Kidney (tissue), 14 donors: ENCODE measurements around the gene ANKRD17. TPM values are rescaled to one million over a fixed set of nuclear protein-coding genes. Genes with fewer than 3 reads are reported as not detected.

Source experiments
- DNase-seq, 5 donors: peaks; one replicate each; pipeline ENCODE4 v3.0.0-alpha.2; 2013 to 2020
- FAIRE-seq: peaks from 2 replicates; lab custom pipeline; 2012; peaks lifted over from hg19 to GRCh38; lab: Jason Lieb, UNC
- H3K27ac ChIP-seq, 2 donors: one replicate each; pipeline ENCODE4 v1.7.0; 2013; ENCODE audit warnings: low read depth in 2 of 2, low read length in 2 of 2, inconsistent platforms in 1 of 2
- H3K27me3 ChIP-seq: one replicate; pipeline ENCODE4 v1.7.1; 2013; ENCODE audit warnings: low read length, inconsistent platforms; ENCODE audit not compliant: control insufficient read depth, insufficient read depth
- H3K36me3 ChIP-seq, 3 donors: one replicate each; pipeline versions ENCODE4 v1.7.0 to v1.7.1; 2013; ENCODE audit warnings: low read length in 3 of 3, control low read depth in 1 of 3, inconsistent platforms in 1 of 3; ENCODE audit not compliant: insufficient read depth in 3 of 3, control insufficient read depth in 2 of 3
- H3K4me1 ChIP-seq, 3 donors: one replicate each; pipeline versions ENCODE4 v1.7.0 to v1.7.1; 2013; ENCODE audit warnings: low read length in 3 of 3, inconsistent platforms in 1 of 3, low read depth in 1 of 3; ENCODE audit not compliant: control insufficient read depth in 2 of 3, insufficient read depth in 2 of 3
- H3K4me3 ChIP-seq, 3 donors: one replicate each; pipeline versions ENCODE4 v1.7.0 to v1.8.1; 2013; ENCODE audit warnings: low read length in 3 of 3, control low read depth in 1 of 3, inconsistent platforms in 1 of 3
- H3K9ac ChIP-seq, 3 donors: one replicate each; pipeline versions ENCODE4 v1.7.0 to v1.7.1; 2013; ENCODE audit warnings: low read length in 3 of 3, control low read depth in 1 of 3, inconsistent platforms in 1 of 3
- H3K9me3 ChIP-seq, 3 donors: one replicate each; pipeline versions ENCODE4 v1.7.0 to v1.7.1; 2013; ENCODE audit warnings: low read length in 3 of 3, control low read depth in 1 of 3, inconsistent platforms in 1 of 3; ENCODE audit not compliant: control insufficient read depth in 2 of 3, insufficient read depth in 1 of 3
- intact Hi-C: fragments of 100-400 bp; cut with DNase I; formaldehyde crosslinking; loops from one replicate; pipeline ENCODE4 v1.11.1; 2022
- polyA plus RNA-seq: library from polyadenylated mRNA; stranded (reverse); fragments of 350-450 nt; fragmentation: Illumina TruSeq; extraction: RNeasy Lipid Tissue Mini Kit (QIAGEN cat#74804); gene quantifications from one replicate; pipeline ENCODE4 v1.2.3, GENCODE V29; 2014; ENCODE audit warnings: low read depth, low replicate concordance; ENCODE audit not compliant: insufficient read depth
- total RNA-seq: library from RNA; stranded (reverse); fragmentation: NEBNext Ultra II Directional; extraction: Animal tissue kit (Norgen Biotek cat#: 25700); gene quantifications from one replicate; pipeline ENCODE4 v1.2.1, GENCODE V29; 2021
- TF ChIP-seq, protein P1 (sequence below): IDR thresholded peaks from 3 replicates; pipeline ENCODE4 v1.5.1; 2012; ENCODE audit warnings: mild to moderate bottlenecking, moderate library complexity, borderline replicate concordance; ENCODE audit not compliant: insufficient read depth; ENCODE audit errors: extremely low read depth
- donor health status: control.
- donor health status: control.
- donor health status: control.
- donor health status: control.
- donor health status: control.
- donor health status: DM: yes; HTN: yes; CAD: no.
- donor health status: Normal renal cell carcinoma (clear cell type).

Gene ANKRD17
- total and polyA plus RNA-seq, 2 donors from 2014 or later = 13.3 to 67.7 TPM

GRCh38 chr4:73281396-73281795, 22.8 kb upstream of the ANKRD17 start:
- Histone ChIP-seq H3K9ac (no peak overlapping the region), H3K4me1 (no peaks in the 10 kb centered on the region), H3K27ac (no peak overlapping the region), H3K36me3 (no peaks in the 10 kb centered on the region), H3K9me3 (peaks cover 0 to 4% (median 2%) of the 10 kb centered on the region in 3 donors), H3K4me3 (no peak overlapping the region), H3K27me3 (no peaks in the 10 kb centered on the region)
- FAIRE-seq = no peak
- TF ChIP-seq, protein P1, sequence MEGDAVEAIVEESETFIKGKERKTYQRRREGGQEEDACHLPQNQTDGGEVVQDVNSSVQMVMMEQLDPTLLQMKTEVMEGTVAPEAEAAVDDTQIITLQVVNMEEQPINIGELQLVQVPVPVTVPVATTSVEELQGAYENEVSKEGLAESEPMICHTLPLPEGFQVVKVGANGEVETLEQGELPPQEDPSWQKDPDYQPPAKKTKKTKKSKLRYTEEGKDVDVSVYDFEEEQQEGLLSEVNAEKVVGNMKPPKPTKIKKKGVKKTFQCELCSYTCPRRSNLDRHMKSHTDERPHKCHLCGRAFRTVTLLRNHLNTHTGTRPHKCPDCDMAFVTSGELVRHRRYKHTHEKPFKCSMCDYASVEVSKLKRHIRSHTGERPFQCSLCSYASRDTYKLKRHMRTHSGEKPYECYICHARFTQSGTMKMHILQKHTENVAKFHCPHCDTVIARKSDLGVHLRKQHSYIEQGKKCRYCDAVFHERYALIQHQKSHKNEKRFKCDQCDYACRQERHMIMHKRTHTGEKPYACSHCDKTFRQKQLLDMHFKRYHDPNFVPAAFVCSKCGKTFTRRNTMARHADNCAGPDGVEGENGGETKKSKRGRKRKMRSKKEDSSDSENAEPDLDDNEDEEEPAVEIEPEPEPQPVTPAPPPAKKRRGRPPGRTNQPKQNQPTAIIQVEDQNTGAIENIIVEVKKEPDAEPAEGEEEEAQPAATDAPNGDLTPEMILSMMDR = no peak
- intact Hi-C loops = no loop called here
- DNase-seq = no peak

DNA sequence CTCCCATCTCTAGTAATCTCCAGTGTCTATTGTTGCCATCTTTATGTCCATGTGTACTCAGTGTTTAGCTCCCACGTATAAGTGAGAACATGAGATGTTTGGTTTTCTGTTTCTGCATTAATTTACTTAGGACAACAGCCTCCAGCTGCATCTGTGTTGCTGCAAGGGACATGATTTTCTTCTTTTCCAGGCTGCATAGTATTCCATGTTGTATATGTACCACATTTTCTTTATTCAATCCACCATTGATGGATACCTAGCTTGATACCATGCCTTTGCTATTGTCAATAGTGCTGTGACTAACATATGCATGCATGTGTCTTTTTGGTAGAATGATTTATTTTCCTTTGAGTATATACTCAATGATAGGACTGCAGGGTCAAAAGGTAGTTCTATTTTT, 18.6 kb upstream of the ANKRD17 start:
- TF ChIP-seq, protein P1 = no peak
- intact Hi-C loops = no loop called here
- Histone ChIP-seq H3K4me3 (no peak overlapping the region), H3K9ac (no peak overlapping the region), H3K9me3 (peaks cover 0 to 4% (median 2%) of the 10 kb centered on the region in 3 donors), H3K27me3 (no peaks in the 10 kb centered on the region), H3K36me3 (no peaks in the 10 kb centered on the region), H3K27ac (no peak overlapping the region), H3K4me1 (peaks cover 0 to 4% (median 0%) of the 10 kb centered on the region in 3 donors)
- FAIRE-seq (no peak), DNase-seq (no peak)

DNA sequence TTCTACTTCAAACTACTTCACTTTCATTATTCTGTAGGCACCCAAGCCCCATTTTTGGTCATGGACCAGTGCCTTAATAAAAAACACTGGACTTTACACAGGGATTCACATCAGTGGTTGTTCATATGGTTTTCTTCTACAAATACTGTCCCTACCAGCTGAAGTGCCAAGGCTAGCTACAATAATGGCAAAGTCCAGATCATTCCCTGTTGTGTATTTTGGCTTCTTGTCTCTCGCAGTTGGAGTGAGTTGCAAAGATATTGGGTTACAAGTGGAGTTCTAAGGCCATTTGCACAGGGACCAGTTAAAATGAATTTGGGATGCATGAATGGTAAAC, 16.7 kb upstream of the ANKRD17 start:
- peaks cover 0 to 4% (median 0%) of the 10 kb centered on the region in 3 donors for H3K4me1 ChIP-seq
- no peaks in the 10 kb centered on the region for H3K36me3 ChIP-seq
- intact Hi-C loops = no loop called here
- FAIRE-seq (no peak), DNase-seq (no peak)
- no peaks in the 10 kb centered on the region for H3K27me3 ChIP-seq
- TF ChIP-seq, protein P1 = no peak
- H3K4me3 ChIP-seq = no peak overlapping the region
- no peak overlapping the region for H3K9ac ChIP-seq
- peak overlapping the region in 1 of 2 donors; percentile 14 for H3K27ac ChIP-seq
- H3K9me3 ChIP-seq = peaks cover 0 to 4% (median 2%) of the 10 kb centered on the region in 3 donors

GRCh38 chr4:73272816-73273215, 14.2 kb upstream of the ANKRD17 start:
- no peak for FAIRE-seq
- peaks cover 0 to 4% (median 2%) of the 10 kb centered on the region in 3 donors for H3K9me3 ChIP-seq
- intact Hi-C loops = no loop called here
- peaks cover 0 to 4% (median 0%) of the 10 kb centered on the region in 3 donors for H3K4me1 ChIP-seq
- no peak overlapping the region for H3K4me3 ChIP-seq
- H3K9ac ChIP-seq = no peak overlapping the region
- H3K36me3 ChIP-seq = no peaks in the 10 kb centered on the region
- no peaks in the 10 kb centered on the region for H3K27me3 ChIP-seq
- no peak overlapping the region for H3K27ac ChIP-seq
- DNase-seq = no peak
- TF ChIP-seq, protein P1 = no peak
